Measurements from ENCODE around the gene PYDC2.

- no peak for TF ChIP-seq GATA3 (IDR thresholded peaks at IDR 0.05; ENCODE audit: low read depth, low read length)
- TF ChIP-seq GATA2 (IDR thresholded peaks at IDR 0.05; ENCODE audit: low read depth, low read length), result no peak
Observed at GRCh38 chr3:191493336-191493735, 32.4 kb downstream of the PYDC2 start.
